Liver (tissue), 9 donors: ENCODE measurements around the gene EPB41L1. TPM values are rescaled to one million over a fixed set of nuclear protein-coding genes. Genes with fewer than 3 reads are reported as not detected.

ENCODE experiments used
- DNase-seq: peaks from one replicate; pipeline ENCODE4 v3.0.0-alpha.2; 2017; ENCODE audit warnings: low spot score
- H3K27ac ChIP-seq, 2 donors: one replicate each; pipeline ENCODE4 v1.7.0; 2013; ENCODE audit warnings: inconsistent platforms in 2 of 2, low read length in 2 of 2, control low read depth in 1 of 2, low read depth in 1 of 2, mild to moderate bottlenecking in 1 of 2
- H3K27me3 ChIP-seq, 4 donors: one replicate each; pipeline versions ENCODE4 v1.6.1 to v1.7.0; 2013; ENCODE audit warnings: low read length in 3 of 4, inconsistent platforms in 1 of 4, mild to moderate bottlenecking in 1 of 4, moderate library complexity in 1 of 4; ENCODE audit not compliant: control insufficient read depth in 4 of 4, insufficient read depth in 4 of 4
- H3K36me3 ChIP-seq, 4 donors: one replicate each; pipeline versions ENCODE4 v1.6.1 to v1.7.0; 2013; ENCODE audit warnings: low read length in 3 of 4, mild to moderate bottlenecking in 3 of 4, low read depth in 1 of 4, moderate library complexity in 1 of 4; ENCODE audit not compliant: control insufficient read depth in 4 of 4, insufficient read depth in 3 of 4
- H3K4me1 ChIP-seq, 4 donors: one replicate each; pipeline versions ENCODE4 v1.6.1 to v1.7.0; 2013; ENCODE audit warnings: low read length in 3 of 4, mild to moderate bottlenecking in 3 of 4, moderate library complexity in 1 of 4; ENCODE audit not compliant: control insufficient read depth in 4 of 4, insufficient read depth in 4 of 4
- H3K4me3 ChIP-seq, 3 donors: one replicate each; pipeline versions ENCODE4 v1.6.1 to v1.7.0; 2013; ENCODE audit warnings: low read length in 3 of 3, control low read depth in 1 of 3, low read depth in 1 of 3, mild to moderate bottlenecking in 1 of 3
- H3K9ac ChIP-seq, 2 donors: one replicate each; pipeline ENCODE4 v1.7.0; 2013; ENCODE audit warnings: low read length in 2 of 2, mild to moderate bottlenecking in 2 of 2, moderate library complexity in 2 of 2, control low read depth in 1 of 2, low read depth in 1 of 2
- H3K9me3 ChIP-seq, 4 donors: one replicate each; pipeline versions ENCODE4 v1.6.1 to v1.7.0; 2013; ENCODE audit warnings: low read length in 3 of 4; ENCODE audit not compliant: control insufficient read depth in 4 of 4
- ATF3 ChIP-seq: IDR thresholded peaks from 2 replicates; pipeline ENCODE4 v1.6.1; 2016; ENCODE audit warnings: antibody characterized with exemption
- EGR1 ChIP-seq, 2 donors: IDR thresholded peaks; 2 replicates each; pipeline ENCODE4 v1.6.1; 2016 to 2018; ENCODE audit warnings: antibody characterized with exemption in 2 of 2, low read depth in 2 of 2
- FOXA1 ChIP-seq: IDR thresholded peaks from 2 replicates; pipeline ENCODE4 v1.6.1; 2016; ENCODE audit warnings: antibody characterized with exemption
- GABPA ChIP-seq, 2 donors: IDR thresholded peaks in 1 of 2; conservative IDR thresholded peaks in 1 of 2; 2 replicates each; pipeline ENCODE4 v1.6.1; 2016; ENCODE audit warnings: antibody characterized with exemption in 2 of 2, mild to moderate bottlenecking in 1 of 2, moderate library complexity in 1 of 2
- HNF4G ChIP-seq: IDR thresholded peaks from 2 replicates; pipeline ENCODE4 v1.6.1; 2016; ENCODE audit warnings: antibody characterized with exemption
- JUND ChIP-seq, 2 donors: IDR thresholded peaks; 2 replicates each; pipeline ENCODE4 v1.6.1; 2016; ENCODE audit warnings: antibody characterized with exemption in 2 of 2
- MAX ChIP-seq: IDR thresholded peaks from 2 replicates; pipeline ENCODE4 v1.6.1; 2016; ENCODE audit warnings: antibody characterized with exemption
- NR2F2 ChIP-seq: IDR thresholded peaks from 2 replicates; pipeline ENCODE4 v1.6.1; 2016; ENCODE audit warnings: antibody characterized with exemption
- RAD21 ChIP-seq, 2 donors: IDR thresholded peaks; 2 replicates each; pipeline ENCODE4 v1.6.1; 2016; ENCODE audit warnings: antibody characterized with exemption in 2 of 2, mild to moderate bottlenecking in 2 of 2
- REST ChIP-seq: IDR thresholded peaks from 2 replicates; pipeline ENCODE4 v1.6.1; 2016; ENCODE audit warnings: antibody characterized with exemption, mild to moderate bottlenecking
- RXRA ChIP-seq, 2 donors: IDR thresholded peaks; 2 replicates each; pipeline ENCODE4 v1.6.1; 2017 to 2018; ENCODE audit warnings: antibody characterized with exemption in 2 of 2, mild to moderate bottlenecking in 1 of 2
- SP1 ChIP-seq: IDR thresholded peaks from 2 replicates; pipeline ENCODE4 v1.6.1; 2018; ENCODE audit warnings: antibody characterized with exemption, mild to moderate bottlenecking
- TAF1 ChIP-seq: conservative IDR thresholded peaks from 2 replicates; pipeline ENCODE4 v1.6.1; 2016; ENCODE audit warnings: antibody characterized with exemption, mild to moderate bottlenecking
- YY1 ChIP-seq: IDR thresholded peaks from 2 replicates; pipeline ENCODE4 v1.6.1; 2016; ENCODE audit warnings: antibody characterized with exemption, mild to moderate bottlenecking
- ZBTB33 ChIP-seq: IDR thresholded peaks from 2 replicates; pipeline ENCODE4 v1.6.1; 2016; ENCODE audit warnings: antibody characterized with exemption
- WGBS: extraction: QIAGEN DNeasy Blood & Tissue Kit; methylation state at CpG from one replicate; pipeline ENCODE4 v1.1.7; 2013; 5-methylcytosine and 5-hydroxymethylcytosine counted together
- polyA plus RNA-seq, 2 donors: library from polyadenylated mRNA; stranded (reverse) in 1 of 2; unstranded in 1 of 2; fragments of 200-250 nt in 1 of 2; fragments of >200 nt in 1 of 2; fragmentation: Nextera tagmentation in 1 of 2; extraction: Ambion mirVana in 1 of 2; gene quantifications; one replicate each; pipeline versions ENCODE4 v1.2.1 to v1.2.3, GENCODE V29; 2013 to 2015
- total RNA-seq, 2 donors: library from RNA; depleted of rRNA; stranded (reverse); fragments of >200 nt; gene quantifications; one replicate each; pipeline ENCODE4 v1.2.3, GENCODE V29; 2014
- donor health status: healthy.
- donor health status: healthy.
- donor health status: healthy.
- donor health status: healthy.
- donor health status: healthy.

EPB41L1 gene
- total and polyA plus RNA-seq, 4 donors = 2.4 to 11.9 (median 4.3) TPM

- H3K27ac ChIP-seq = no peak overlapping the region
- no peak for TF ChIP-seq JUND (IDR thresholded peaks at IDR 0.05)
- no peak for TF ChIP-seq ATF3
- no peak for TF ChIP-seq ZBTB33
- no peak for TF ChIP-seq SP1
- no peak for TF ChIP-seq RXRA (IDR thresholded peaks at IDR 0.05)
- 85% methylated on average over 3 of the region's 3 CpGs for WGBS
- H3K4me1 ChIP-seq = no peaks in the 10 kb centered on the region
- H3K36me3 ChIP-seq = no peaks in the 10 kb centered on the region
- H3K4me3 ChIP-seq = no peak overlapping the region
- no peaks in the 10 kb centered on the region for H3K9me3 ChIP-seq
- H3K27me3 ChIP-seq = no peaks in the 10 kb centered on the region
- DNase-seq = no peak
- no peak overlapping the region for H3K9ac ChIP-seq
Measured at GRCh38 chr20:36128463-36129159, 25.9 kb upstream of the EPB41L1 start.

GRCh38 chr20:36129160-36129543 lies 25.4 kb upstream of the EPB41L1 start:
- Histone ChIP-seq H3K9me3 (no peaks in the 10 kb centered on the region), H3K4me1 (no peaks in the 10 kb centered on the region), H3K27me3 (no peaks in the 10 kb centered on the region), H3K36me3 (no peaks in the 10 kb centered on the region), H3K4me3 (no peak overlapping the region), H3K27ac (no peak overlapping the region), H3K9ac (no peak overlapping the region)
- no peak for TF ChIP-seq FOXA1
- no peak for TF ChIP-seq EGR1 (IDR thresholded peaks at IDR 0.05; ENCODE audit: low read depth in 2 of 2)
- no peak for TF ChIP-seq RAD21 (IDR thresholded peaks at IDR 0.05)
- TF ChIP-seq TAF1 = no peak
- TF ChIP-seq ATF3 = no peak
- no peak for TF ChIP-seq NR2F2
- no peak for TF ChIP-seq YY1
- TF ChIP-seq ZBTB33 = no peak
- no peak for TF ChIP-seq REST
- TF ChIP-seq GABPA (IDR thresholded peaks at IDR 0.05 in 1 of 2, conservative IDR thresholded peaks at IDR 0.05 in 1 of 2) = no peak
- TF ChIP-seq RXRA (IDR thresholded peaks at IDR 0.05) = no peak
- TF ChIP-seq HNF4G = no peak
- no peak for TF ChIP-seq SP1
- no peak for TF ChIP-seq MAX
- no peak for TF ChIP-seq JUND (IDR thresholded peaks at IDR 0.05)
- 89% methylated on average over 8 of the region's 8 CpGs for WGBS
- no peak for DNase-seq
